CD4-positive, alpha-beta memory T cell (primary cell): ENCODE results near the gene B4GALNT4. TPM values are rescaled to one million over a fixed set of nuclear protein-coding genes. Genes with fewer than 3 reads are reported as not detected.
"Not testable (repeated sequence)": the region's sequence is repeated elsewhere in the genome, so short reads cannot be mapped to it uniquely, and the experiment has no call there.

Experiments used
- CTCF ChIA-PET: fragments of 350-600 bp; sonication (Branson Sonifier 250); formaldehyde crosslinking; loops from one replicate; lab custom pipeline; 2021; ENCODE audit warnings: inconsistent platforms; ENCODE audit not compliant: partially characterized antibody; lab: Charles Lee
- POLR2A ChIA-PET: fragments of 350-600 bp; sonication (Branson Sonifier 250); formaldehyde crosslinking; loops from one replicate; lab custom pipeline; 2021; ENCODE audit not compliant: partially characterized antibody; lab: Charles Lee
- DNase-seq, 5 donors: peaks; one replicate each; pipeline versions ENCODE4 v3.0.0 to v3.0.0-alpha.2; 2020 to 2022; ENCODE audit warnings: mixed read lengths in 1 of 5
- H3K27ac ChIP-seq: one replicate; pipeline ENCODE4 v1.7.0; 2013; ENCODE audit warnings: low read depth, low read length
- H3K27me3 ChIP-seq: 2 replicates; pipeline ENCODE4 v1.7.0; 2013; ENCODE audit warnings: mild to moderate bottlenecking, low read length, moderate library complexity; ENCODE audit not compliant: insufficient read depth
- H3K36me3 ChIP-seq: 2 replicates; pipeline ENCODE4 v1.7.0; 2013; ENCODE audit warnings: mild to moderate bottlenecking, low read length, moderate library complexity; ENCODE audit not compliant: insufficient read depth
- H3K4me1 ChIP-seq: 2 replicates; pipeline ENCODE4 v1.7.0; 2013; ENCODE audit warnings: mild to moderate bottlenecking, low read length, moderate library complexity; ENCODE audit not compliant: insufficient read depth
- H3K4me3 ChIP-seq, 2 donors: one replicate each; pipeline ENCODE4 v1.7.0; 2013; ENCODE audit warnings: low read length in 2 of 2, mild to moderate bottlenecking in 1 of 2
- H3K9me3 ChIP-seq, 2 donors: one replicate each; pipeline ENCODE4 v1.7.0; 2013; ENCODE audit warnings: low read length in 2 of 2, control low read depth in 1 of 2; ENCODE audit not compliant: control insufficient read depth in 1 of 2
- H3K27ac Mint-ChIP-seq, 7 donors: one replicate each; pipeline ENCODE4 v1.8.0; 2020 to 2021; ENCODE audit warnings: mixed read lengths in 7 of 7, mild to moderate bottlenecking in 6 of 7, inconsistent platforms in 3 of 7, moderate library complexity in 3 of 7
- H3K27me3 Mint-ChIP-seq, 2 donors: one replicate each; pipeline ENCODE4 v1.8.0; 2020 to 2021; ENCODE audit warnings: mixed read lengths in 2 of 2
- H3K36me3 Mint-ChIP-seq, 2 donors: one replicate each; pipeline ENCODE4 v1.8.0; 2020 to 2021; ENCODE audit warnings: mixed read lengths in 2 of 2, inconsistent platforms in 1 of 2, mild to moderate bottlenecking in 1 of 2
- H3K4me1 Mint-ChIP-seq, 4 donors: one replicate each; pipeline ENCODE4 v1.8.0; 2020 to 2021; ENCODE audit warnings: mixed read lengths in 4 of 4, mild to moderate bottlenecking in 1 of 4
- H3K4me3 Mint-ChIP-seq, 8 donors: one replicate each; pipeline ENCODE4 v1.8.0; 2020 to 2021; ENCODE audit warnings: mixed read lengths in 8 of 8, mild to moderate bottlenecking in 7 of 8, moderate library complexity in 6 of 8, inconsistent platforms in 3 of 8
- H3K9me3 Mint-ChIP-seq, 8 donors: one replicate each; pipeline ENCODE4 v1.8.0; 2020 to 2021; ENCODE audit warnings: mixed read lengths in 8 of 8, mild to moderate bottlenecking in 5 of 8, inconsistent platforms in 3 of 8, moderate library complexity in 1 of 8
- intact Hi-C: fragments of 100-400 bp; cut with micrococcal nuclease; formaldehyde crosslinking; loops from one replicate; pipeline ENCODE4 v1.15.1; 2023
- polyA plus RNA-seq, 2 donors: library from polyadenylated mRNA; unstranded; fragments of 300-500 nt; fragmentation: Illumina TruSeq; gene quantifications; one replicate each; pipeline ENCODE4 v1.2.3, GENCODE V29; 2021
- total RNA-seq, 2 experiments: library from RNA; stranded (reverse); gene quantifications; one replicate each; pipeline ENCODE4 v1.2.3, GENCODE V29; 2021

Gene B4GALNT4
- total and polyA plus RNA-seq, 4 experiments from 2014 or later = 2.2 to 2.4 TPM; not detected in 2

GRCh38 chr11:409008-409599 lies 39.8 kb downstream of the B4GALNT4 start:
- DNase-seq = peak in 1 of 5 donors; percentile 21
- peaks cover 36% of the 10 kb centered on the region for H3K4me1 ChIP-seq
- no peak overlapping the region for H3K4me3 ChIP-seq
- Mint-ChIP-seq H3K9me3 (no peaks in the 10 kb centered on the region), H3K36me3 (peaks cover 0 to 2% of the 10 kb centered on the region in 2 donors), H3K4me1 (peaks cover 2 to 29% (median 14%) of the 10 kb centered on the region in 4 donors), H3K4me3 (no peak overlapping the region), H3K27ac (peak overlapping the region in 3 of 7 donors; percentile 25 to 77 (median 57)), H3K27me3 (no peaks in the 10 kb centered on the region)
- no peaks in the 10 kb centered on the region for H3K9me3 ChIP-seq
- H3K36me3 ChIP-seq = peaks cover 11% of the 10 kb centered on the region
- ChIA-PET CTCF (interaction anchor here (9.3 kb wide), 1 partner anchor 42 kb away, joined by 103 read pairs; the partner anchor contains the start of gene PTDSS2), POLR2A (interaction anchor here (6.1 to 16.3 kb wide), 2 partner anchors 7 to 39 kb away, joined by 184 to 539 read pairs; partner anchors contain the start of genes ANO9, PTDSS2 and SIGIRR)
- H3K27ac ChIP-seq = no peak overlapping the region
- H3K27me3 ChIP-seq = no peaks in the 10 kb centered on the region
- intact Hi-C loops = no loop called here

- H3K9me3 Mint-ChIP-seq = no peaks in the 10 kb centered on the region
- H3K27me3 Mint-ChIP-seq = no peaks in the 10 kb centered on the region
- ChIA-PET POLR2A (interaction anchor here (16.3 kb wide), 1 partner anchor 39 kb away, joined by 539 read pairs; the partner anchor contains the start of genes ANO9 and PTDSS2), CTCF (interaction anchor here (9.3 kb wide), 1 partner anchor 41 kb away, joined by 103 read pairs; the partner anchor contains the start of gene PTDSS2)
- H3K4me3 Mint-ChIP-seq = peak overlapping the region in 2 of 8 donors; percentile 21 to 46
- Histone ChIP-seq H3K27ac (no peak overlapping the region), H3K4me1 (peaks cover 36% of the 10 kb centered on the region), H3K36me3 (peaks cover 11% of the 10 kb centered on the region), H3K9me3 (no peaks in the 10 kb centered on the region), H3K27me3 (no peaks in the 10 kb centered on the region), H3K4me3 (no peak overlapping the region)
- H3K27ac Mint-ChIP-seq = peak overlapping the region in 2 of 7 donors; percentile 22 to 29
- intact Hi-C loops = no loop called here
- peaks cover 4 to 36% (median 20%) of the 10 kb centered on the region in 4 donors for H3K4me1 Mint-ChIP-seq
- peaks cover 0 to 8% of the 10 kb centered on the region in 2 donors for H3K36me3 Mint-ChIP-seq
- peak in 1 of 5 donors; percentile 41 for DNase-seq
These were observed 40.5 kb downstream of the B4GALNT4 start for GRCh38 chr11:409600-410483.

- H3K4me1 Mint-ChIP-seq = peaks cover 4 to 40% (median 23%) of the 10 kb centered on the region in 4 donors
- peaks cover 42% of the 10 kb centered on the region for H3K4me1 ChIP-seq
- intact Hi-C loops, H3K9me3 Mint-ChIP-seq, H3K27me3 Mint-ChIP-seq, H3K9me3 ChIP-seq, H3K27ac Mint-ChIP-seq, H3K27ac ChIP-seq, H3K4me3 ChIP-seq, H3K4me3 Mint-ChIP-seq, H3K27me3 ChIP-seq, H3K36me3 Mint-ChIP-seq: not testable (repeated sequence)
- peak in 1 of 5 donors; percentile 19 for DNase-seq
- ChIA-PET CTCF (interaction anchor here (1.1 to 9.3 kb wide), 2 partner anchors 35 to 40 kb away, joined by 3 to 103 read pairs; partner anchors contain the start of gene PTDSS2), POLR2A (interaction anchor here (1.5 to 16.3 kb wide), 2 partner anchors 38 to 204 kb away, joined by 3 to 539 read pairs; partner anchors contain the start of genes ANO9, BET1L and PTDSS2)
- peaks cover 11% of the 10 kb centered on the region for H3K36me3 ChIP-seq
These were observed 41.4 kb downstream of the B4GALNT4 start for GRCh38 chr11:410711-411110.

GRCh38 chr11:411520-411919 lies 42.2 kb downstream of the B4GALNT4 start:
- H3K9me3 ChIP-seq, H3K27me3 ChIP-seq, H3K36me3 Mint-ChIP-seq, H3K9me3 Mint-ChIP-seq, H3K4me3 ChIP-seq, intact Hi-C loops, DNase-seq, H3K4me3 Mint-ChIP-seq, H3K27me3 Mint-ChIP-seq, H3K27ac ChIP-seq, H3K27ac Mint-ChIP-seq: not testable (repeated sequence)
- peaks cover 4 to 42% (median 27%) of the 10 kb centered on the region in 4 donors for H3K4me1 Mint-ChIP-seq
- Histone ChIP-seq H3K4me1 (peaks cover 39% of the 10 kb centered on the region), H3K36me3 (peaks cover 11% of the 10 kb centered on the region)
- CTCF ChIA-PET = interaction anchor here (1.1 to 9.3 kb wide), 2 partner anchors 34 to 39 kb away, joined by 3 to 103 read pairs; partner anchors contain the start of gene PTDSS2
- POLR2A ChIA-PET = interaction anchor here (0.6 to 16.3 kb wide), 4 partner anchors 37 to 205 kb away, joined by 3 to 539 read pairs (median 5); partner anchors contain the start of genes ANO9, BET1L and PTDSS2

GRCh38 chr11:412641-413119 lies 43.4 kb downstream of the B4GALNT4 start:
- Histone ChIP-seq H3K27ac (peak overlapping the region; percentile 30), H3K4me1 (peaks cover 36% of the 10 kb centered on the region), H3K4me3 (peak overlapping the region in 1 of 2 donors; percentile 76), H3K9me3 (no peaks in the 10 kb centered on the region), H3K27me3 (no peaks in the 10 kb centered on the region), H3K36me3 (peaks cover 11% of the 10 kb centered on the region)
- intact Hi-C loops = no loop called here
- ChIA-PET CTCF (interaction anchor here (0.6 to 9.3 kb wide), 2 partner anchors 38 to 57 kb away, joined by 3 to 103 read pairs; partner anchors contain the start of gene PTDSS2), POLR2A (interaction anchor here (0.6 to 16.3 kb wide), 8 partner anchors 6 to 145 kb away, joined by 3 to 539 read pairs (median 4); partner anchors contain the start of genes ANO9, IFITM1 and PTDSS2)
- Mint-ChIP-seq H3K27ac (peak overlapping the region in 3 of 7 donors; percentile 30 to 83 (median 77)), H3K4me3 (peak overlapping the region; percentile 74 to 100 (median 84)), H3K27me3 (no peaks in the 10 kb centered on the region), H3K9me3 (no peaks in the 10 kb centered on the region), H3K36me3 (peaks cover 0 to 9% of the 10 kb centered on the region in 2 donors), H3K4me1 (peaks cover 4 to 44% (median 25%) of the 10 kb centered on the region in 4 donors)
- peak in 1 of 5 donors; percentile 28 for DNase-seq
